HEK293T (cell line): ENCODE results near the gene SLF2.

ENCODE experiments used
- BHLHE40 ChIP-seq: fragments of 450-650 bp; IDR thresholded peaks from 2 replicates; pipeline ENCODE4 v1.6.1; 2016; ENCODE audit warnings: mild to moderate bottlenecking, moderate library complexity, borderline replicate concordance
- HDGF ChIP-seq: fragments of 450-650 bp; IDR thresholded peaks from 2 replicates; pipeline ENCODE4 v1.6.1; 2017; ENCODE audit warnings: antibody characterized with exemption, borderline replicate concordance
- L3MBTL2 ChIP-seq: fragments of 450-650 bp; conservative IDR thresholded peaks from 2 replicates; pipeline ENCODE4 v1.6.1; 2016; ENCODE audit warnings: mild to moderate bottlenecking
- TARDBP ChIP-seq: fragments of 450-650 bp; IDR thresholded peaks from 2 replicates; pipeline ENCODE4 v1.6.1; 2016

DNA sequence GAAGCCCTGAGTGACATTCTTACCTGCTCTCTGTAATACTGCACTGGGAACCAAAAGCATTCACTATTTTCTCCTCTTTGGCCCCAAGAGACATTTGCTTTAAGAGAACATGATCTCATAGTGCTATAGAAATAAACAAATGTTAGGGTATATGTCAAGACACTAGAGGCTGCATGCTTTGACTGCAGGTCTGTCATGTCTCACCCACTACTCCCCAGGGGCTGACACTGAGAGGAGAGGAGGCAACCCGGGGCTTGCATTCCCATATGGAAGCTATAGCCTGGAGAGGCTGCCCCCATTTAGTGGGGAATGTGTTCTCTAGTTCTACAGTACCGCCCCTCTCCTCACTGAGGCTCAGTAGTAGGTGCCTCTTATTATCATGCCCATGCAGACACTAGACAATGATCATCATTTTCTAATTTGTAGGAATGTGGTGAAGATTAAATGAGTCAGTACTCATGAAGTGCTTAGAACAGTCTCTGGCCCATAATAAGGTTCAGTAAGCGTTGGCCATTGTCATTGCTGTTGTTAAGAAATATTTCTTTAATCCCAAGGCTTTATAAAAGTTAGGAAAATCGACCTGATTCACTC is 4.9 kb upstream of the SLF2 start:
- TF ChIP-seq BHLHE40 (no peak), HDGF (no peak), TARDBP (no peak), L3MBTL2 (no peak)
